NCI-H748 (cell line): Measurements from ENCODE around the gene POU2AF3.
"Not testable (repeated sequence)": the region's sequence is repeated elsewhere in the genome, so short reads cannot be mapped to it uniquely, and the experiment has no call there.

ENCODE experiments used
- DNase-seq: peaks from one replicate; lab custom pipeline; 2025; ENCODE audit not compliant: unreplicated experiment; lab: John Stamatoyannopoulos, UW

POU2AF3 gene

GRCh38 chr11:111298413-111299100 lies at the start of gene POU2AF3:
Gene POU2AF3 (plus strand): TSS chr11:111298546. CDS start chr11:111298582, 36 bp downstream.
- no peak for DNase-seq

- no peak for DNase-seq
These were observed 47.4 kb upstream of the POU2AF3 start for GRCh38 chr11:111250936-111251335.

- DNase-seq = no peak
These were observed 45.2 kb upstream of the POU2AF3 start for GRCh38 chr11:111253131-111253530.

- DNase-seq = no peak
These were observed 44.7 kb upstream of the POU2AF3 start for GRCh38 chr11:111253630-111254029.

GRCh38 chr11:111258046-111258445 lies 40.3 kb upstream of the POU2AF3 start:
- DNase-seq = no peak

GRCh38 chr11:111259896-111260295 lies 38.5 kb upstream of the POU2AF3 start:
- no peak for DNase-seq

- DNase-seq = no peak
These were observed 37.5 kb upstream of the POU2AF3 start for GRCh38 chr11:111260811-111261210.

GRCh38 chr11:111264646-111265045 lies 33.7 kb upstream of the POU2AF3 start:
- DNase-seq = no peak

- no peak for DNase-seq
These were observed 32.9 kb upstream of the POU2AF3 start for GRCh38 chr11:111265421-111265820.

- DNase-seq = not testable (repeated sequence)
These were observed 30.0 kb upstream of the POU2AF3 start for GRCh38 chr11:111268303-111268702.

- DNase-seq = peak; percentile 12
These were observed 29.0 kb upstream of the POU2AF3 start for GRCh38 chr11:111269146-111269868.

- no peak for DNase-seq
These were observed 25.9 kb upstream of the POU2AF3 start for GRCh38 chr11:111272420-111272819.

- no peak for DNase-seq
These were observed 15.7 kb upstream of the POU2AF3 start for GRCh38 chr11:111282562-111283075.

- no peak for DNase-seq
These were observed 14.3 kb upstream of the POU2AF3 start for GRCh38 chr11:111283945-111284481.

- DNase-seq = no peak
These were observed 12.9 kb upstream of the POU2AF3 start for GRCh38 chr11:111285189-111286091.

- DNase-seq = no peak
These were observed 6.6 kb upstream of the POU2AF3 start for GRCh38 chr11:111291764-111292163.

GRCh38 chr11:111292408-111292807 lies 5.9 kb upstream of the POU2AF3 start:
- not testable (repeated sequence) for DNase-seq

GRCh38 chr11:111296196-111296595 lies 2.1 kb upstream of the POU2AF3 start:
- no peak for DNase-seq

GRCh38 chr11:111297696-111298095 lies 650 bp upstream of the POU2AF3 start:
- DNase-seq = no peak

GRCh38 chr11:111299101-111300026 lies 1.0 kb downstream of the POU2AF3 start:
- peak; percentile 61 for DNase-seq
